OCI-LY3 (cell line): Measurements from ENCODE around the gene CIAO3.
"Not testable (repeated sequence)": the region's sequence is repeated elsewhere in the genome, so short reads cannot be mapped to it uniquely, and the experiment has no call there.

ENCODE experiments used
- H2AFZ ChIP-seq: fragments of 200-600, 300-600 bp; shearing (Covaris generic); 2 replicates; pipeline ENCODE4 v1.6.0; 2014; ENCODE audit warnings: antibody characterized with exemption, low read depth, low read length
- H3K27ac ChIP-seq: fragments of 200-600, 300-600 bp; sonication (generic); 2 replicates; pipeline ENCODE4 v1.5.1; 2014; ENCODE audit warnings: mild to moderate bottlenecking, low read length, moderate library complexity, mixed read lengths
- H3K27me3 ChIP-seq: fragments of 200-600, 300-600 bp; sonication (generic); 2 replicates; pipeline ENCODE4 v1.6.1; 2014; ENCODE audit warnings: low read depth, low read length, mixed read lengths
- H3K36me3 ChIP-seq: fragments of 200-600, 300-600 bp; sonication (generic); replicated peaks from 2 replicates; pipeline ENCODE3; 2014; ENCODE audit warnings: low read depth, low read length, mixed read lengths
- H3K4me1 ChIP-seq: fragments of 300-600, 200-600 bp; sonication (generic); 2 replicates; pipeline ENCODE4 v1.6.1; 2014; ENCODE audit warnings: low read length, mixed read lengths
- H3K4me2 ChIP-seq: fragments of 200-600, 300-600 bp; sonication (generic); 2 replicates; pipeline ENCODE4 v1.6.1; 2014; ENCODE audit warnings: low read length, mixed read lengths
- H3K4me3 ChIP-seq: fragments of 300-600, 200-600 bp; sonication (generic); 2 replicates; pipeline ENCODE4 v1.5.1; 2014; ENCODE audit warnings: antibody characterized with exemption, mild to moderate bottlenecking, low read length, moderate library complexity
- H3K79me2 ChIP-seq: fragments of 300-600, 200-600 bp; shearing (Covaris generic); 2 replicates; pipeline ENCODE4 v1.6.1; 2014; ENCODE audit warnings: mild to moderate bottlenecking, low read length, mixed read lengths
- H3K9ac ChIP-seq: fragments of 300-600, 200-600 bp; shearing (Covaris generic); 2 replicates; pipeline ENCODE4 v1.6.0; 2014; ENCODE audit warnings: mild to moderate bottlenecking, low read length, moderate library complexity
- H3K9me3 ChIP-seq: fragments of 200-600, 300-600 bp; shearing (Covaris generic); 2 replicates; pipeline ENCODE4 v1.6.1; 2014; ENCODE audit warnings: low read length, mixed read lengths; ENCODE audit not compliant: insufficient read depth
- H4K20me1 ChIP-seq: fragments of 200-600, 300-600 bp; sonication (generic); 2 replicates; pipeline ENCODE4 v1.6.1; 2016; ENCODE audit warnings: low read length, mixed read lengths; ENCODE audit not compliant: insufficient read depth
- CTCF ChIP-seq: fragments of 200-600, 300-600 bp; sonication (generic); IDR thresholded peaks from 2 replicates; pipeline ENCODE4 v1.5.1; 2014; ENCODE audit warnings: antibody characterized with exemption, low read length, low read depth
- EZH2phosphoT487 ChIP-seq: fragments of 200-600 bp; shearing (Covaris generic); IDR thresholded peaks from 2 replicates; pipeline ENCODE4 v1.6.1; 2018; ENCODE audit warnings: antibody characterized with exemption, mixed run types, low read depth

CIAO3 gene

GRCh38 chr16:747978-748746 is 7.4 kb upstream of the CIAO3 start:
- H3K4me2 ChIP-seq = no peak overlapping the region
- no peaks in the 10 kb centered on the region for H3K79me2 ChIP-seq
- peaks cover 23% of the 10 kb centered on the region for H3K4me1 ChIP-seq
- no peak overlapping the region for H2AFZ ChIP-seq
- no peak overlapping the region for H3K27ac ChIP-seq
- no peak for TF ChIP-seq EZH2phosphoT487
- TF ChIP-seq CTCF = no peak
- H3K27me3 ChIP-seq = no peaks in the 10 kb centered on the region
- no peaks in the 10 kb centered on the region for H3K9me3 ChIP-seq
- H3K9ac ChIP-seq = no peak overlapping the region
- H4K20me1 ChIP-seq = no peaks in the 10 kb centered on the region
- no peaks in the 10 kb centered on the region for H3K36me3 ChIP-seq
- no peak overlapping the region for H3K4me3 ChIP-seq

GRCh38 chr16:746637-747036 is 5.8 kb upstream of the CIAO3 start:
- peaks cover 8% of the 10 kb centered on the region for H3K4me1 ChIP-seq
- no peaks in the 10 kb centered on the region for H3K27me3 ChIP-seq
- H3K36me3 ChIP-seq = no peaks in the 10 kb centered on the region
- no peaks in the 10 kb centered on the region for H3K79me2 ChIP-seq
- no peak overlapping the region for H3K9ac ChIP-seq
- TF ChIP-seq EZH2phosphoT487 = no peak
- no peak for TF ChIP-seq CTCF
- H3K9me3 ChIP-seq = no peaks in the 10 kb centered on the region
- no peak overlapping the region for H3K27ac ChIP-seq
- no peak overlapping the region for H3K4me3 ChIP-seq
- no peaks in the 10 kb centered on the region for H4K20me1 ChIP-seq
- H3K4me2 ChIP-seq = no peak overlapping the region
- no peak overlapping the region for H2AFZ ChIP-seq

- Histone ChIP-seq H3K36me3 (no peaks in the 10 kb centered on the region), H4K20me1 (no peaks in the 10 kb centered on the region), H2AFZ (no peak overlapping the region), H3K9me3 (no peaks in the 10 kb centered on the region), H3K27ac (no peak overlapping the region), H3K4me1 (peaks cover 5% of the 10 kb centered on the region), H3K27me3 (no peaks in the 10 kb centered on the region), H3K4me2 (peak overlapping the region; percentile 21), H3K79me2 (no peaks in the 10 kb centered on the region), H3K9ac (no peak overlapping the region), H3K4me3 (no peak overlapping the region)
- TF ChIP-seq EZH2phosphoT487 (no peak), CTCF (peak; percentile 74)
These were observed 4.9 kb upstream of the CIAO3 start for GRCh38 chr16:745739-746138.

- Histone ChIP-seq H3K79me2 (peaks cover 8% of the 10 kb centered on the region; the same call in 1 of the 2 replicates), H3K27me3 (no peaks in the 10 kb centered on the region), H3K27ac (no peak overlapping the region), H3K9me3 (no peaks in the 10 kb centered on the region), H3K36me3 (no peaks in the 10 kb centered on the region), H4K20me1 (no peaks in the 10 kb centered on the region), H2AFZ (no peak overlapping the region), H3K4me1 (peaks cover 10% of the 10 kb centered on the region), H3K4me3 (no peak overlapping the region), H3K4me2 (no peak overlapping the region), H3K9ac (no peak overlapping the region)
- TF ChIP-seq EZH2phosphoT487 (no peak), CTCF (no peak)
These were observed 3.1 kb upstream of the CIAO3 start for GRCh38 chr16:743794-744500.

- not testable (repeated sequence) for H3K79me2 ChIP-seq, H3K4me3 ChIP-seq, H3K27me3 ChIP-seq, H3K4me2 ChIP-seq, H3K27ac ChIP-seq, H3K9ac ChIP-seq, H3K9me3 ChIP-seq, H3K36me3 ChIP-seq, H4K20me1 ChIP-seq, H2AFZ ChIP-seq
- peaks cover 11% of the 10 kb centered on the region for H3K4me1 ChIP-seq
These were observed 2.1 kb upstream of the CIAO3 start for GRCh38 chr16:742894-743293.
